ENCODE data around the gene ITPR1.

Gene ITPR1

GRCh38 chr3:4690277-4690676 is 197.1 kb downstream of the ITPR1 start:
- DNase-seq, result no peak

DNA sequence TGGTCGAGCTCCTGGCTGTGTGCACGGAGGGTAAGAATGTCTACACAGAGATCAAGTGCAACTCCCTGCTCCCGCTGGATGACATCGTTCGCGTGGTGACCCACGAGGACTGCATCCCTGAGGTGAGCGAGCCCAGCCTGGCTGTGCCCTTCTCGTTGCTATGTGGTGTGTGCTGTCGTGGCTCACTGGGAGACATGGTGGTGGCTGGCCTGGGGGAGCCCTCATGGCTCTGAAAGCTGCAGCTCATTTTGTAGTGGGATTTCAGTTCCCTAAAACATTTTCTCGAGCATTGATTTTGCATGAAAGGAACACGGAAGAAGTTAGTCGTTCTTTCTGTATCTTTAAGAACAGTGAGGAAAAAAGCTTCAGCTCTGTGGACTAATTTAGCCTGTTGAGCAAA is 200.5 kb downstream of the ITPR1 start:
- no peak for DNase-seq

DNA sequence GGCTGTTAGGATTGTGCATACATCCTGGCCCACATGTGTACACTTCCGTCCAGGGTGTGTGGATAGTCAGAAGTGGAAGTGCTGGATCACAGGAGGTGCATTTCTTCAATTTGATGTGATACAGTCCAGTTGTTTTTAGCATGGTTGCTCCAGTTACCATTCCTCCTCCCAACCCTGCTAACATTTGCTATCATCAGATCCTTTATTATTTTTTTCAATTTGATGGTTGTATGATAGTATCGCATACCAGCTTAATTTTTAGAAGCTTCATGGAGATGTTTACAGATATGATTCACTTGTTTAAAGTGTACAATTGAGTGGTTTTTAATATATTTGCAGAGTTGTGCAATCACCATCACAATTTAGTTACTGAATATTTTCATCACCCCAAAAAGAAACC is 202.7 kb downstream of the ITPR1 start:
- DNase-seq, result no peak

- DNase-seq, result no peak
These were observed 203.1 kb downstream of the ITPR1 start for GRCh38 chr3:4696266-4696665.

DNA sequence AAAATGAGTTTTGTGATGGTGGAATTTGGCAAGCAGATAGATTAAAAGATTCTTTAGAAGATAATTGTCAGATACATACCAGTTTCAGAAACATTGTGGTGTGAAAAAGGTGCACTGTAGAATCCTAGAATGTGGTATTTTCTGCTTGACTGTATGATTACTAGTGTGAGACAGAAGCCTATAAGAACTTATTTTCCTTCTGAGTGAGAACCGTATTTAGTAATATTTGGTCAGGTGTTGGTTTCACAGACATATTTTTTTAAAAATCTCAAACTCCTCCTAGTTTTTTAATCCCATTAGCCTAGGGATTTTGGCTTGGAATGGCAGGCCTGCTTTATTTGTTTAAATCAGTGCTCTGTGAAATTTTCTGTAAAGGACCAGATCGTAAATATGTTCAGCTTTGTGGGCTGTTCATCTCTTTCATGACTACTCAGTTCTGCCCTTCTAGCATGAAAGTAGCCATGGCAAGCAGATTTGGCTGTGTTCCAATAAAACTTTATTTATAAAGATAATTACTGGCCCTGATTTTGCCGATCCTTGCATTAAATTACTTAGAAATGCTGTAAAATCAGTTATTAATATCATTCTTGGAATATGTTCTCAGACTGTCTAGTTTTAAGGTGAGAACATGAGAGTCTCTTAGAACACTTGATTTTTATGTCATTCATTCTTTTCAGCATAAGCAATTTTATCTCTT is 205.1 kb downstream of the ITPR1 start:
- DNase-seq, result no peak

GRCh38 chr3:4703054-4703480 is 209.9 kb downstream of the ITPR1 start:
- no peak for DNase-seq

DNA sequence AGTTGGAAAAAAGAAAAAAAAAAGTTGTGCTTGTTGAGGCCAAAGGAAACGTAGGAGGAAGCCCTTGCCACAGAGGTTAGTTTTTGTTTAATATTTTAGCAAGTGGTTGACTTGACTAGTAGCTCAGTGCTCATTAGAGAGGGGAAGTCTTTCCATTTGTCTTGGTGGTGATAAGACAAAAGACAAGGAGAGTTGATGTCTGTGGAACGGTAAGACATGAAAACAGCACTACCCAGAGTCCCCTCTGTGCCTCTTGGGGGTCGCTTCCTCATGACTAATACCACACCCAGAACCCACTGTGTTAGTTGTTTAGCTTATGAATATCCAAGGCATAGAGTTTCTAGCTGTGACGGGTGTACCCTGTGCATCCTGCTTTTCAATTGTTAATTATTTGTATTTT is 211.4 kb downstream of the ITPR1 start:
- no peak for DNase-seq

- no peak for DNase-seq
These were observed 214.2 kb downstream of the ITPR1 start for GRCh38 chr3:4707324-4707723.

- DNase-seq, result no peak
These were observed 215.1 kb downstream of the ITPR1 start for GRCh38 chr3:4708230-4708629.

DNA sequence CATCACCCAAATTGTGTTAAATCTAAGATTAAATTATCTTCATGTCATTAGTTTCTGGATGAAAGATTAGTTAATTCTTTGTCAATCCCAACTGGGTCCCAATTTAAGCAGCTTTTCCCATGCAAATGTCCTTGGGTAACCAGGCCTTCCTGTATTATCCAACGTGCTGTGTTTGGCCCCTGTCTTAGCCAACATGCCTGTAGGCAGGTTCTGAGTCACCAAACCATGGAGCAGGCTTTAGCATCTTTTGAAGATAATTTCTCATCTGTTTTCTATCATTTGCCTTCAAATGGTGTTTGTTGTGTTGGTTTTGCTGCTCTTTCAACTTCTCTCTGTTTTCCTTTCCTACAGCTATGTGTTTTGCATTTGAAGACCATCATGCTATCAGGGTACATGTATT is 216.2 kb downstream of the ITPR1 start:
- DNase-seq, result no peak

- no peak for DNase-seq
These were observed 217.0 kb downstream of the ITPR1 start for GRCh38 chr3:4710191-4710590.

- no peak for DNase-seq
These were observed 218.5 kb downstream of the ITPR1 start for GRCh38 chr3:4711680-4711992.

DNA sequence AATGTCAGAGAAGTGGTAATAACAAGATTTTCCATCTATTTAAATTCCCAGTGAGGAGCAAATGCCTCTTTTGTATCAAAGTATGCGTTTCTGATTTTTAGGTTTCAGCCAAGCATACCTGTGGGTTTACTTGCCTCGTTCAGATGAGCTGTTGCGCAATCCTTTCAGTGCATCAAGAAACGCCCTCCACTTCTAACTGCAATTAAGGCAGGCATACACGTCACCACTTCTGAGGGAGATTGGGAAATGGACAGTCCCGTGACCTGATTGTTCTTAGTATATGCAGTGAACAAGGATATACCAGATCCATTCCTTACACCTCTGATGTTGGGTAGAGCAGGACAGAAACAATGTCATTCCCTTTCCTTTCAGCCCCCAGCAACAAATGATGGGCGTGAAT is 219.0 kb downstream of the ITPR1 start:
- no peak for DNase-seq

GRCh38 chr3:4714045-4714444 is 220.9 kb downstream of the ITPR1 start:
- no peak for DNase-seq

- DNase-seq, result no peak
These were observed 223.1 kb downstream of the ITPR1 start for GRCh38 chr3:4716266-4716665.

- no peak for DNase-seq
These were observed 223.7 kb downstream of the ITPR1 start for GRCh38 chr3:4716706-4717362.

DNA sequence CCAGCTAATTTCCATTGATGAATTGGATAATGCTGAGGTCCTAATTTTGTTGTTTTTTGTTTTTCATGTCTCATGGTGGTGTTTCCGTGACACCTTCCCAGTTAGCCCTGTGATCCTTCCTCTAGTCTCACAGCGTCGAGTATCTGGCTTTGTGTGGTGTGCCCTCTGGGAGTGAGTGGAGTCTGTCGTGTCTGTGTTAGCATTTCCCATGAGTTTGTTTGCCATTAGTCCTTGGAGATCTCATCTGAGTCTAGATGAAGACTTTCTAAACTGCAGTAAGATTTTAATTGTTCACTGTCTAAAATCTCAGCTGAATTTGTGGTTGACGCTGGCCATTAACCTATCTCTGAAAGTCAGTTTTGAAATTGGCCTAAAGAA is 224.2 kb downstream of the ITPR1 start:
- no peak for DNase-seq

GRCh38 chr3:4718179-4718736 is 225.1 kb downstream of the ITPR1 start:
- DNase-seq, result no peak

- DNase-seq, result no peak
These were observed 225.9 kb downstream of the ITPR1 start for GRCh38 chr3:4719046-4719501.

GRCh38 chr3:4720316-4721075 is 227.3 kb downstream of the ITPR1 start:
- peak; percentile 22 for DNase-seq

- no peak for DNase-seq
These were observed 228.4 kb downstream of the ITPR1 start for GRCh38 chr3:4721511-4721911.

DNA sequence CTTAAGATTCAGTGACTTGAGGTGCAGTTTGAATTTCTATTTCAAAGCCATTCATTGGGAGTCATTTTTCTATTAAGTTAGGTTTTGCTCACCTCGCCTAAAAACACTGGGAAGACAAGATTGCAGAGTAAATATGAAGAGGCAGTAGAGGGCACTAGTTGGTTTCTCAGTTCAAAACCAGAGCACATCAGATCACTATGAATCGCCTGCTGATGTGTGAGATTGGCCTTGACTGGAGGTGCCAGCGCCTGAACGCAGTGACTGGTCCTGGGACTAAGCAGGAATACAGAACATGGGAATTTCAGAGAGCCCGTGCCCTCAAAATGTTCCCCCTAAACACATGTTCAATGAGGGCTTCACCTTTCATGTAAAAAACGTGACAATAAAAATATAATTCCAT is 229.0 kb downstream of the ITPR1 start:
- DNase-seq, result no peak

GRCh38 chr3:4724051-4724629 is 231.0 kb downstream of the ITPR1 start:
- DNase-seq, result no peak
